NT2/D1 (cell line): ENCODE data around the gene HSD17B2.

ENCODE experiments used
- DNase-seq: peaks from one replicate; pipeline ENCODE4 v3.0.0-alpha.2; 2011; ENCODE audit warnings: low read depth, low spot score
- H3K27me3 ChIP-seq: 2 replicates; pipeline ENCODE4 v1.6.0; 2011; ENCODE audit warnings: mild to moderate bottlenecking; ENCODE audit not compliant: insufficient read length, insufficient read depth
- H3K36me3 ChIP-seq: 2 replicates; pipeline ENCODE4 v1.6.1; 2011; ENCODE audit warnings: mild to moderate bottlenecking, low read length, mixed read lengths; ENCODE audit not compliant: insufficient read depth, insufficient read length
- H3K4me1 ChIP-seq: 2 replicates; pipeline ENCODE4 v1.5.1; 2011; ENCODE audit not compliant: insufficient read depth, insufficient read length
- H3K4me3 ChIP-seq: 2 replicates; pipeline ENCODE4 v1.5.1; 2011; ENCODE audit warnings: low read depth; ENCODE audit not compliant: insufficient read length
- H3K9ac ChIP-seq: 2 replicates; pipeline ENCODE4 v1.6.0; 2011; ENCODE audit warnings: low read depth; ENCODE audit not compliant: insufficient read length
- H3K9me3 ChIP-seq: 2 replicates; pipeline ENCODE4 v1.5.1; 2011; ENCODE audit warnings: mild to moderate bottlenecking, low read length; ENCODE audit not compliant: insufficient read depth
- SUZ12 ChIP-seq: IDR thresholded peaks from 2 replicates; pipeline ENCODE4 v1.6.1; 2011; ENCODE audit not compliant: insufficient read length, insufficient read depth; ENCODE audit errors: extremely low read depth
- YY1 ChIP-seq: IDR thresholded peaks from 2 replicates; pipeline ENCODE4 v1.6.1; 2011; ENCODE audit not compliant: insufficient read length, insufficient read depth
- ZNF274 ChIP-seq: IDR thresholded peaks from 2 replicates; pipeline ENCODE4 v1.6.1; 2011; ENCODE audit warnings: mild to moderate bottlenecking, low read depth, low read length

Gene HSD17B2, protein sequence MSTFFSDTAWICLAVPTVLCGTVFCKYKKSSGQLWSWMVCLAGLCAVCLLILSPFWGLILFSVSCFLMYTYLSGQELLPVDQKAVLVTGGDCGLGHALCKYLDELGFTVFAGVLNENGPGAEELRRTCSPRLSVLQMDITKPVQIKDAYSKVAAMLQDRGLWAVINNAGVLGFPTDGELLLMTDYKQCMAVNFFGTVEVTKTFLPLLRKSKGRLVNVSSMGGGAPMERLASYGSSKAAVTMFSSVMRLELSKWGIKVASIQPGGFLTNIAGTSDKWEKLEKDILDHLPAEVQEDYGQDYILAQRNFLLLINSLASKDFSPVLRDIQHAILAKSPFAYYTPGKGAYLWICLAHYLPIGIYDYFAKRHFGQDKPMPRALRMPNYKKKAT

DNA sequence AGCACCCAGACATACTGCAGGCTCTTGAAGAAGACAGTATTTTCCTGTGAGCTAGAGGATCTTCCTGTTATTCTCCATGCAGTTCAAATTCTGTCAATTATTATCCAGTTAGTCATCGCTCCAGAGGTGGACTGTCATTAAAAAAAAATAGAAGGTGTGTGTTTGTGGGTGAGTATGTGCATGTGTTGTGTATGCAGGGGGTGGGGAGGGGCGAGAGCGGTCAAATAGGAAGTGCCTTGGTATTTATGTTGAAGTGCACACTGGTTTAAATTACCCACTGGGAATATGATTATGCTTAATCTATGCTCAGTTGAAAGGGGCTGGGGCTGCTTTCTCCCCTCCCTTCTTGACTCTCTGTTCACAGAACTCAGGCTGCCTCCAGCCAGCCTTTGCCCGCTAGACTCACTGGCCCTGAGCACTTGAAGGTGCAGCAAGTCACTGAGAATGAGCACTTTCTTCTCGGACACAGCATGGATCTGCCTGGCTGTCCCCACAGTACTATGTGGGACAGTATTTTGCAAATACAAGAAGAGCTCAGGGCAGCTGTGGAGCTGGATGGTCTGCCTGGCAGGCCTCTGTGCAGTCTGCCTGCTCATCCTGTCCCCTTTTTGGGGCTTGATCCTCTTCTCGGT lies at the start of gene HSD17B2:
Gene HSD17B2 (plus strand): TSS at position 273 of the 632 bp plus-strand sequence. CDS start 172 bp downstream, at position 445.
- no peak for DNase-seq
- TF ChIP-seq YY1 (no peak), SUZ12 (no peak), ZNF274 (no peak)
- H3K36me3 ChIP-seq, result no peaks in the 10 kb centered on the region
- H3K4me3 ChIP-seq, result no peak within 1 kb of the TSS
- no peak within 1 kb of the TSS for H3K9ac ChIP-seq
- no peaks in the 10 kb centered on the region for H3K4me1 ChIP-seq
- no peaks in the 10 kb centered on the region for H3K9me3 ChIP-seq
- no peaks in the 10 kb centered on the region for H3K27me3 ChIP-seq

DNA sequence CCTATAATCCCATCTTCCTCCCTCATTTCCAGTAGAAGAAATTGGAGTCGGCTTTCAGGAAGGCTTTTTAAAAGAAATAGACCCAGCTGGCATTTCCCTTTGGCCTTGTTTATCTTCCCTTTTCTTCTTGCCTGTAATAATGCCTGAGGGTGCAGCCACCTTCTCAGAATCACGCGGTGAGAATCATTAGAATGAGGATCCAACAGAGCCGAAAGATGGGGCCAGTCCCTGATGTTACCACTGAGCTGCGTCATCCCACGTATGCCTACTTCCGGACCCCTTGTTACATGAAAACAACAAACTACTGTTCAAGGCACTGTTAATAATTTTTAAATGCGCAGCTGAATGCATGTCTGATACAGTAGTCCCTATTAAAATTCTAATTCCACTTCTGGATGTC lies 47.9 kb upstream of the HSD17B2 start:
- TF ChIP-seq YY1 (no peak), ZNF274 (no peak), SUZ12 (no peak)
- no peak for DNase-seq
- Histone ChIP-seq H3K9me3 (no peaks in the 10 kb centered on the region), H3K4me3 (no peak overlapping the region), H3K27me3 (no peaks in the 10 kb centered on the region), H3K36me3 (no peaks in the 10 kb centered on the region), H3K9ac (no peak overlapping the region), H3K4me1 (no peaks in the 10 kb centered on the region)

DNA sequence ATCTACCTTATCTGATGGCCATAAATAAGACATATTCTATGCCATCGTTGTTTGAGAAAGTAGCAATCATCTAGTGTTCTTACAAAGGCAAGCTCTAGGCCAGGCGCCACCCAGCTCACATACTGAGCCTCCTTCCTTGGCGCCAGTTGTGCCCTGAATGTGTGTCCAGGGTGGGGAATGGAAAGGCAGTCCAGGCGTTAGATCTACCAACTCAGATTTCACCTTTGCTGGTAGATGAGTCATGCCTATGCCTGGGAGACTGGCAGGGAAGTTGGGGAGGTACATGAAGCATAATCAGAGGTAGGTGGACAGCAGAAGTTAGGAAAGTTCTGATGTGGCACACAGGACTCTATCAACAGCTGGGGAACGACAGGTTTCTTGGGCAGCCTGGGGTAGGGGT lies 47.3 kb upstream of the HSD17B2 start:
- Histone ChIP-seq H3K9me3 (no peaks in the 10 kb centered on the region), H3K9ac (no peak overlapping the region), H3K4me3 (no peak overlapping the region), H3K36me3 (no peaks in the 10 kb centered on the region), H3K27me3 (no peaks in the 10 kb centered on the region), H3K4me1 (no peaks in the 10 kb centered on the region)
- TF ChIP-seq YY1 (no peak), ZNF274 (no peak), SUZ12 (no peak)
- DNase-seq, result no peak

DNA sequence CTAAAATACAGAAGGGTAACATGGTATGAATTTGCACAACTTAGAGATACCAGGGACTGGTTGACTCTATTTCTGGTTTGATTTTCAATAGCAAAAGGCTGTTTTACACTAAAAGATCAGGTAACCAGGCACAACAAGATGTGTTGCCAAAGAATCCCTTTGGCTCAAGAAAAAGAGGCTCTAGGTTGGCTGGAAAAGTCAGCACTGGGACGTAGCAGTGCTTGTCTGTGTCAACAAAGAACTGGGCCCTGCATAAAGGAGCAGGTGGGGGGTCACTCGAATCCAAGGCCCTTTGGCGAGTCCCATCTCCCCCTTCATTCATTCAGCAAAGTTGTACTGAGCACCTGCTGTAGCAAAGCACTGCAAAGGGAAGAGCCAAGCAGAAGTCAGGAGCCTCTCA lies 42.2 kb upstream of the HSD17B2 start:
- TF ChIP-seq YY1 (no peak), ZNF274 (no peak), SUZ12 (no peak)
- Histone ChIP-seq H3K36me3 (no peaks in the 10 kb centered on the region), H3K4me3 (no peak overlapping the region), H3K9me3 (no peaks in the 10 kb centered on the region), H3K27me3 (no peaks in the 10 kb centered on the region), H3K4me1 (no peaks in the 10 kb centered on the region), H3K9ac (no peak overlapping the region)
- DNase-seq, result no peak

DNA sequence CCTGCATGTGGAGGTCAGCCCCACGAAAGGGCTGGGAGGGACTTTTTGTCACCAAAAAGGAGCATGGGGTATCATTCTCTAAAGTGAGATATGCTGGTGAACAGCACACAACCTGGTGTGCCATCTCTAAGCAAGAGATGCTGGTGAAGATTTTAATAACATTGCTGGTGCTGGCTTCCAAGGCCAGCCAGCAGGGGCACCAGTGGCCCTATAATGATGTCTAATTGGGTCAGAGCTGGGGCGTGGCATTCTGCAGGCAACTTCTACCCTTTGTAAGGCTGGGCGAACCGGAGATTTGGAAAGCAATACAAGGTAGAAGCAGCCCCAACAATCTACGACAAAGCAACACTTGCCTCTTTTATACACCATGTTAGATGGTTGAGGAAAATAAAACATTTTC lies 40.6 kb upstream of the HSD17B2 start:
- Histone ChIP-seq H3K9me3 (no peaks in the 10 kb centered on the region), H3K27me3 (no peaks in the 10 kb centered on the region), H3K4me3 (no peak overlapping the region), H3K36me3 (no peaks in the 10 kb centered on the region), H3K4me1 (no peaks in the 10 kb centered on the region), H3K9ac (no peak overlapping the region)
- TF ChIP-seq SUZ12, result no peak
- TF ChIP-seq YY1, result no peak
- TF ChIP-seq ZNF274, result no peak
- DNase-seq, result no peak

DNA sequence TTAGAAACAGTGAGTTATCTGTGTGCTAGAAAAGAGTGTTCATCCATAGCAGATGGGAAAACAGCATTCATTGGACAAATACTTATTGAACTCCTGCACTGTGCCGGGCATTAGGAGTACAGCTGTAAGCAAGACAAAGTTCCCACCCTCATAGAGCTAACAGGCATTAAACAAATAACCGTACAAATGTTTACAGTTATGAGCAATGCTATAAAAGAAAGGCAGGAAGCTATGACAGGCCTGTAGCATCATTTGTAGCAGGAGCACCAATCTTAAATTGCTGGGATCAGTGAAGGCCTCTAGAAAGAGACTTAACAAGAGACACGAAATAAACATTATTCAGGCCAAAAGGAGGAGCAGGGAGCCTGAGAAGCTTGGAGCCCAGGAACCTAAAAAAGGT lies 39.4 kb upstream of the HSD17B2 start:
- DNase-seq, result no peak
- Histone ChIP-seq H3K9me3 (no peaks in the 10 kb centered on the region), H3K4me3 (no peak overlapping the region), H3K4me1 (no peaks in the 10 kb centered on the region), H3K36me3 (no peaks in the 10 kb centered on the region), H3K27me3 (no peaks in the 10 kb centered on the region), H3K9ac (no peak overlapping the region)
- TF ChIP-seq YY1 (no peak), ZNF274 (no peak), SUZ12 (no peak)

DNA sequence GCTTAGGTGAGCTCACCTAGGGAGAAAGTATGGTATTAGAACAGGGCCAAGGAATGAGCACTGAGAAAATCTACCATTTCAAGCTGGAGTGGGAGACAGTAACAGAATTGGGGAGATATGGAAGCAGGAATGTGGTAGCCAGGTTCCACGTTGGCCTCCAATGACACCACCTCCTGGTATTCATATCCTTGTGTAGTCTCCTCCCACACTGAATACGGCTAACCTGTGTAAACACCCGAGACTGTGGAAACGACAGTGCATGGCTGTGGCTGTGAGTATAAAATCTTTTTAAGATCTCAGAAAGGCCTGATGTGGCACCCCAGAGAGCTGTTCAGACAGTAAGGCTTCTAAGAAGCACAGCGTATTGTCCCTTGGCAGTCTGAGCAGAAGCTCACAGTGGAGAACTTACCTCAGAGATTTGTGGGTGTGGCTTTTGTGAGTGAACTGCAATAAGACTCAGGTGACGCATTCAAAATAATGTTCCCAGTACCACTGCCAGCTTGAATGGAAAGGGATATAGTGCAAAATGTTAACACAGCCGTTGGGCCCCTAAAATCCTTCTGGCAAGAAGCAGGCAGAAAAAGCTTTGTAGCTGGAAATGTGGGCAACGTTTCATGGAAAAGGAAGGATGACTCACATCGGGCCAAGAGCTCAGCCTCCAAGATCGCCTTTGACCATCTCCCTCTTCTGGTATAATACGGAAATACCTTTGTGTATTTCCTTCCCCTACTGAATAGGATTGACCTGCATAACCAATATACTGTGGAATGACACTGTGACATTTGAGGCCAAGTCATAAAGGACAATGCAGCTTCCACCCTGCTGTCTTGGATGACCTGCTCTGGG lies 38.2 kb upstream of the HSD17B2 start:
- H3K27me3 ChIP-seq, result no peaks in the 10 kb centered on the region
- H3K4me1 ChIP-seq, result no peaks in the 10 kb centered on the region
- DNase-seq, result peak; percentile 36
- no peak for TF ChIP-seq SUZ12
- TF ChIP-seq YY1, result no peak
- no peaks in the 10 kb centered on the region for H3K36me3 ChIP-seq
- no peaks in the 10 kb centered on the region for H3K9me3 ChIP-seq
- no peak overlapping the region for H3K9ac ChIP-seq
- H3K4me3 ChIP-seq, result no peak overlapping the region
